H9 (cell line): ENCODE measurements around the gene LEPR. TPM values are rescaled to one million over a fixed set of nuclear protein-coding genes. Genes with fewer than 3 reads are reported as not detected.

Source experiments
- DNase-seq: peaks from one replicate; pipeline ENCODE4 v3.0.0-alpha.2; 2017
- H2AFZ ChIP-seq: one replicate; pipeline ENCODE4 v1.6.1; 2013; ENCODE audit warnings: mild to moderate bottlenecking, low read length, control low read depth, moderate library complexity
- H2AK5ac ChIP-seq: 2 replicates; pipeline ENCODE4 v1.6.1; 2013; ENCODE audit warnings: low read length, control low read depth, mixed read lengths; ENCODE audit not compliant: insufficient read length
- H2BK120ac ChIP-seq: one replicate; pipeline ENCODE4 v1.6.1; 2013; ENCODE audit warnings: low read depth, mild to moderate bottlenecking, low read length, control low read depth, inconsistent platforms; ENCODE audit not compliant: poor library complexity, severe bottlenecking
- H2BK12ac ChIP-seq: 2 replicates; pipeline ENCODE4 v1.6.1; 2013; ENCODE audit warnings: low read length, control low read depth, mixed read lengths, low read depth; ENCODE audit not compliant: insufficient read length
- H2BK15ac ChIP-seq: 2 replicates; pipeline ENCODE4 v1.6.1; 2013; ENCODE audit warnings: low read depth, low read length, control low read depth
- H2BK20ac ChIP-seq: one replicate; pipeline ENCODE4 v1.6.1; 2013; ENCODE audit warnings: low read depth, mild to moderate bottlenecking, low read length, control low read depth, inconsistent platforms; ENCODE audit not compliant: poor library complexity, severe bottlenecking
- H2BK5ac ChIP-seq: 2 replicates; pipeline ENCODE4 v1.6.1; 2013; ENCODE audit warnings: low read length, control low read depth, mixed read lengths; ENCODE audit not compliant: insufficient read length
- H3K14ac ChIP-seq: 2 replicates; pipeline ENCODE4 v1.6.1; 2013; ENCODE audit warnings: low read length, control low read depth; ENCODE audit not compliant: insufficient read depth
- H3K18ac ChIP-seq: 2 replicates; pipeline ENCODE4 v1.6.1; 2013; ENCODE audit warnings: low read depth, mild to moderate bottlenecking, mixed read lengths, low read length, control low read depth; ENCODE audit not compliant: insufficient read length
- H3K23ac ChIP-seq: 2 replicates; pipeline ENCODE4 v1.6.1; 2013; ENCODE audit warnings: low read length, control low read depth, mixed read lengths, low read depth; ENCODE audit not compliant: insufficient read length
- H3K23me2 ChIP-seq: 2 replicates; pipeline ENCODE4 v1.6.1; 2013; ENCODE audit warnings: low read depth, mild to moderate bottlenecking, mixed read lengths, low read length, control low read depth; ENCODE audit not compliant: insufficient read length, poor library complexity, severe bottlenecking
- H3K27ac ChIP-seq: 2 replicates; pipeline ENCODE4 v1.5.1; 2013; ENCODE audit warnings: low read length, control low read depth, mixed read lengths, low read depth; ENCODE audit not compliant: insufficient read length
- H3K27me3 ChIP-seq: 2 replicates; pipeline ENCODE4 v1.6.1; 2013; ENCODE audit warnings: low read length, control low read depth, inconsistent platforms; ENCODE audit not compliant: insufficient read depth
- H3K4ac ChIP-seq: 2 replicates; pipeline ENCODE4 v1.6.1; 2013; ENCODE audit warnings: low read depth, mild to moderate bottlenecking, control low read depth, inconsistent platforms, low read length, moderate library complexity
- H3K4me1 ChIP-seq: 2 replicates; pipeline ENCODE4 v1.6.1; 2013; ENCODE audit warnings: low read length, control low read depth, inconsistent platforms; ENCODE audit not compliant: insufficient read depth
- H3K4me2 ChIP-seq: 2 replicates; pipeline ENCODE4 v1.6.1; 2013; ENCODE audit warnings: low read length, control low read depth, mixed read lengths; ENCODE audit not compliant: insufficient read length, insufficient read depth
- H3K56ac ChIP-seq: 2 replicates; pipeline ENCODE4 v1.6.1; 2013; ENCODE audit warnings: low read depth, mild to moderate bottlenecking, mixed read lengths, low read length, control low read depth; ENCODE audit not compliant: insufficient read length
- H3K79me1 ChIP-seq: 2 replicates; pipeline ENCODE4 v1.6.1; 2013; ENCODE audit warnings: low read depth, mild to moderate bottlenecking, moderate library complexity, low read length, control low read depth, inconsistent platforms; ENCODE audit not compliant: insufficient read depth, poor library complexity, severe bottlenecking
- H3K79me2 ChIP-seq: 2 replicates; pipeline ENCODE4 v1.6.1; 2013; ENCODE audit warnings: low read length, control low read depth, inconsistent platforms; ENCODE audit not compliant: insufficient read depth
- H3K9ac ChIP-seq: 2 replicates; pipeline ENCODE4 v1.6.1; 2013; ENCODE audit warnings: low read length, control low read depth, mixed read lengths; ENCODE audit not compliant: insufficient read length; ENCODE audit errors: extremely low read depth
- H3K9me3 ChIP-seq: one replicate; pipeline ENCODE4 v1.6.1; 2013; ENCODE audit warnings: low read depth, low read length, inconsistent platforms; ENCODE audit not compliant: control insufficient read depth
- H3T11ph ChIP-seq: one replicate; pipeline ENCODE4 v1.6.1; 2013; ENCODE audit warnings: mild to moderate bottlenecking, low read length, control low read depth, inconsistent platforms
- H4K20me1 ChIP-seq: one replicate; pipeline ENCODE4 v1.6.1; 2013; ENCODE audit not compliant: control insufficient read depth, insufficient read length, insufficient read depth
- H4K5ac ChIP-seq: 2 replicates; pipeline ENCODE4 v1.6.1; 2013; ENCODE audit warnings: low read depth, mild to moderate bottlenecking, mixed read lengths, low read length, control low read depth; ENCODE audit not compliant: insufficient read length
- H4K8ac ChIP-seq: replicated peaks from 2 replicates; pipeline ENCODE4 v1.6.1; 2013; ENCODE audit warnings: low read length, control low read depth, mixed read lengths, low read depth; ENCODE audit not compliant: insufficient read length
- H4K91ac ChIP-seq: 2 replicates; pipeline ENCODE4 v1.6.1; 2013; ENCODE audit warnings: low read depth, mild to moderate bottlenecking, moderate library complexity, mixed read lengths, low read length, control low read depth; ENCODE audit not compliant: insufficient read length
- H3K27ac Mint-ChIP-seq, 3 experiments: 2 replicates in 2 of 3; 3 replicates in 1 of 3; pipeline ENCODE4 v1.8.0; 2020 to 2021; ENCODE audit warnings: mixed read lengths in 3 of 3, mild to moderate bottlenecking in 1 of 3, moderate library complexity in 1 of 3
- H3K27me3 Mint-ChIP-seq: 2 replicates; pipeline ENCODE4 v1.8.0; 2021; ENCODE audit warnings: low read depth, mild to moderate bottlenecking, moderate library complexity, mixed read lengths
- H3K36me3 Mint-ChIP-seq, 3 experiments: 2 replicates in 2 of 3; 3 replicates in 1 of 3; pipeline ENCODE4 v1.8.0; 2020 to 2021; ENCODE audit warnings: low read depth in 3 of 3, mixed read lengths in 3 of 3; ENCODE audit not compliant: insufficient read depth in 1 of 3
- H3K4me1 Mint-ChIP-seq, 2 experiments: 2 replicates each; pipeline ENCODE4 v1.8.0; 2020; ENCODE audit warnings: mixed read lengths in 2 of 2
- H3K4me3 Mint-ChIP-seq, 2 experiments: 2 replicates in 1 of 2; 3 replicates in 1 of 2; pipeline ENCODE4 v1.8.0; 2020 to 2021; ENCODE audit warnings: mild to moderate bottlenecking in 2 of 2, mixed read lengths in 2 of 2, moderate library complexity in 1 of 2
- H3K9me3 Mint-ChIP-seq, 2 experiments: 2 replicates in 1 of 2; 3 replicates in 1 of 2; pipeline ENCODE4 v1.8.0; 2020; ENCODE audit warnings: mild to moderate bottlenecking in 2 of 2, mixed read lengths in 2 of 2, moderate library complexity in 1 of 2
- WGBS: extraction: QIAGEN DNeasy Blood & Tissue Kit; methylation state at CpG from one replicate; pipeline ENCODE4 v1.1.7; 2013; ENCODE audit warnings: missing lambda C conversion rate, low lambda C conversion rate, mixed read lengths; ENCODE audit not compliant: insufficient read length; ENCODE audit errors: extremely low coverage; 5-methylcytosine and 5-hydroxymethylcytosine counted together
- total RNA-seq: library from RNA; stranded (reverse); gene quantifications from 2 replicates; pipeline ENCODE4 v1.2.1, GENCODE V29; 2021
- TF ChIP-seq, protein P1 (sequence below): fragments of 200-600 bp; sonication (generic); conservative IDR thresholded peaks from 3 replicates; pipeline ENCODE4 v1.8.0; 2021; ENCODE audit warnings: antibody characterized with exemption, mild to moderate bottlenecking

LEPR gene
- total RNA-seq, 1 experiment from 2014 or later = 3.3 TPM

DNA sequence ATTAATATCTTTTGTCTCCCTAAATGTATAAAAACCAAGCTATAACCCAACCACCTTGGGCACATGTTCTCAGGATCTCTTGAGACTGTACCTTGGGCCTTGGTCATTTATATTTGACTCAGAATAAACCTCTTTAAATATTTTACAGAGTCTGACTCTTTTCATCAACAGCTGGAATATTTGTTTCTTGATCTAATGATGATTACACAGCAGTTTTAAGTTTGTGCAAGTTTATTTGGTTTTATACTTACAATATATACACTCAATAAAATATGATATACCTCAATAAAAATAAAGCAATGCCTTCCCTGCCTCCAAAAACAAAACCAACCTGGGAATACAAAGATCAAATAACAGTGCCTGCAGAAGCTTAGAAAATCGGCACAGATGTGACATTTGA, 22.0 kb downstream of the LEPR start:
- Histone ChIP-seq H3K4me2 (no peak overlapping the region), H3T11ph (no peak overlapping the region), H2BK5ac (no peak overlapping the region), H3K9me3 (no peaks in the 10 kb centered on the region), H3K79me1 (no peaks in the 10 kb centered on the region), H2AK5ac (no peak overlapping the region), H3K23me2 (no peaks in the 10 kb centered on the region), H2BK20ac (no peak overlapping the region), H4K8ac (no peak overlapping the region), H3K23ac (no peak overlapping the region), H3K27ac (no peak overlapping the region), H2BK12ac (no peak overlapping the region), H2BK120ac (no peak overlapping the region), H4K91ac (no peak overlapping the region), H3K14ac (no peak overlapping the region), H3K79me2 (no peaks in the 10 kb centered on the region), H3K56ac (no peak overlapping the region), H4K20me1 (no peaks in the 10 kb centered on the region), H3K4me1 (peaks cover 5% of the 10 kb centered on the region; the same call in 1 of the 2 replicates), H3K18ac (no peak overlapping the region), H2BK15ac (no peak overlapping the region), H3K27me3 (no peaks in the 10 kb centered on the region), H2AFZ (no peak overlapping the region), H3K9ac (no peak overlapping the region), H4K5ac (no peak overlapping the region), H3K4ac (no peak overlapping the region)
- no CpG with 5 or more reads among the region's 1 CpG for WGBS
- H3K4me3 Mint-ChIP-seq = no peak overlapping the region
- peaks cover 40 to 43% of the 10 kb centered on the region in 2 experiments for H3K4me1 Mint-ChIP-seq
- peaks cover 12% of the 10 kb centered on the region in 2 experiments for H3K9me3 Mint-ChIP-seq
- TF ChIP-seq, protein P1, sequence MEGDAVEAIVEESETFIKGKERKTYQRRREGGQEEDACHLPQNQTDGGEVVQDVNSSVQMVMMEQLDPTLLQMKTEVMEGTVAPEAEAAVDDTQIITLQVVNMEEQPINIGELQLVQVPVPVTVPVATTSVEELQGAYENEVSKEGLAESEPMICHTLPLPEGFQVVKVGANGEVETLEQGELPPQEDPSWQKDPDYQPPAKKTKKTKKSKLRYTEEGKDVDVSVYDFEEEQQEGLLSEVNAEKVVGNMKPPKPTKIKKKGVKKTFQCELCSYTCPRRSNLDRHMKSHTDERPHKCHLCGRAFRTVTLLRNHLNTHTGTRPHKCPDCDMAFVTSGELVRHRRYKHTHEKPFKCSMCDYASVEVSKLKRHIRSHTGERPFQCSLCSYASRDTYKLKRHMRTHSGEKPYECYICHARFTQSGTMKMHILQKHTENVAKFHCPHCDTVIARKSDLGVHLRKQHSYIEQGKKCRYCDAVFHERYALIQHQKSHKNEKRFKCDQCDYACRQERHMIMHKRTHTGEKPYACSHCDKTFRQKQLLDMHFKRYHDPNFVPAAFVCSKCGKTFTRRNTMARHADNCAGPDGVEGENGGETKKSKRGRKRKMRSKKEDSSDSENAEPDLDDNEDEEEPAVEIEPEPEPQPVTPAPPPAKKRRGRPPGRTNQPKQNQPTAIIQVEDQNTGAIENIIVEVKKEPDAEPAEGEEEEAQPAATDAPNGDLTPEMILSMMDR = no peak
- DNase-seq = no peak
- H3K36me3 Mint-ChIP-seq = peaks cover 0 to 20% (median 7%) of the 10 kb centered on the region in 3 experiments; a peak in 4 of 7 replicates
- 0 out of 2 replicates have a peak, but pooled peaks cover 2% of the 10 kb centered on the region for H3K27me3 Mint-ChIP-seq
- H3K27ac Mint-ChIP-seq = no peak overlapping the region; a peak in 1 of 7 replicates
